ENCODE measurements around the gene MPPE1.

The MPPE1 gene

DNA sequence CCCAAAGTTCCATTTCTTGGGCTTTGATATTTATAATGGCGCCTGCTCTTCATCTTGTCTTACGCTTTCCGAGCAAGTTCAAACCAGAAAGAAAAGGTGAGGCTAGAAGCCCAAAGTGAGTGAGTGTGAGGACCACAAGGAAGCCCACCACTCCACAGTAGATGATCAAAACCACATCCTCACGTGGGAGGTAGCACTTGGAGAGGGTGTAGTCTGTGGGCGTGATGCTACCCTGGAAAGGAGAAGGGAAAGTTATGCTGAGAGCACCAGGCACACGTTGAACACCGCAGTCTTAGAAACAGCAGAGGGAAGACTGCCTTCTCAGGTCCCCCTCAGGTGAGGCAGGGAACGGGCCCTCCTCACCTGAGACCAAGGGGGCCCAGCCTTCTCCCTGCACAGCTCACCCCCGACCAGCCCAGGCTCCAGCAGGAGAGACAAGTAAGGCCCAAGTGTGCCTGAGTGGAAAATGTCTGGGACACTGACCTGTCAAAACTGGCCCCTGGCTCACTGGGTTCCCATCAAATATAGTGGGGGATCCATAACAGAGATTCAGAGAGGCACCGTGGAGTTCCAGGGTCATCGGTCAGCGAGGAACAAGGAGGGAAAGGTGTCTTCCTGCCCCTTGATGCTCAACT is 23.6 kb downstream of the MPPE1 start:
- no peak for DNase-seq

DNA sequence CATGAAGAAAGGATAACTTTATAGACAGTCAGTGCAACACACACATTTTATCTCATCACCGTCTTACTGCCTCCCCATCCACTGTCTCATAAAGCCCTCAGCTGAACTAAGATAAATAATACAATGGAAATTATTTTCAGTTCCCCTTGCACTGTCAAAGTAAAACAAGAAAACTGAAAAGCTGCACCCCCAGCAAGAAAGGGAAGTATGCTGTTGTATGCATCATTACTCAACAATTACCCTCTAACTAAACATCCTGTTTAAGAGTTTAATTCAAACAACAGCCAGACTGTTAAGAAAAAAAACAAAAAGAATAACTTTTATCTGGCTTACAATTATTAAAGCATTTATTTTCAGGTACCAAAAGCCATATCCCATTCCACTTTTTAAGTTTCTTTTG is 25.0 kb downstream of the MPPE1 start:
- no peak for DNase-seq

DNA sequence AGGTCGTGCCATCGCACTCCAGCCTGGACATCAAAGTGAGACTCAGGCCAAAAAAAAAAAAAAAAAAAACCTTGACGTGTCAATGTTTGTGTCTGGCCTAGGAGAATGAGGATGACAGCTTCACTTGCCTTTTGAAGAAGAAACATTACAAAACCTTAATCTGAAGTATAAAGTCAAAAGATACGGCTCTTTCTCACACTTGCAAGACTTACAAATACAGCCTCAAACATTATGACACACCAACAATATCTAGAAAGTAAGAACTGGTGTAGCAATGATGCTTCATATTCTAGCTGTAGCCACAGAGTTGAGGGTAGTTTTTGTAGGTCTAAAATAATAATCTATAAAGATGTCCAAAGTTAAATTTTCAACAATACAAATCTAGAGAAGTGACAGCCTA is 25.5 kb downstream of the MPPE1 start:
- no peak for DNase-seq

DNA sequence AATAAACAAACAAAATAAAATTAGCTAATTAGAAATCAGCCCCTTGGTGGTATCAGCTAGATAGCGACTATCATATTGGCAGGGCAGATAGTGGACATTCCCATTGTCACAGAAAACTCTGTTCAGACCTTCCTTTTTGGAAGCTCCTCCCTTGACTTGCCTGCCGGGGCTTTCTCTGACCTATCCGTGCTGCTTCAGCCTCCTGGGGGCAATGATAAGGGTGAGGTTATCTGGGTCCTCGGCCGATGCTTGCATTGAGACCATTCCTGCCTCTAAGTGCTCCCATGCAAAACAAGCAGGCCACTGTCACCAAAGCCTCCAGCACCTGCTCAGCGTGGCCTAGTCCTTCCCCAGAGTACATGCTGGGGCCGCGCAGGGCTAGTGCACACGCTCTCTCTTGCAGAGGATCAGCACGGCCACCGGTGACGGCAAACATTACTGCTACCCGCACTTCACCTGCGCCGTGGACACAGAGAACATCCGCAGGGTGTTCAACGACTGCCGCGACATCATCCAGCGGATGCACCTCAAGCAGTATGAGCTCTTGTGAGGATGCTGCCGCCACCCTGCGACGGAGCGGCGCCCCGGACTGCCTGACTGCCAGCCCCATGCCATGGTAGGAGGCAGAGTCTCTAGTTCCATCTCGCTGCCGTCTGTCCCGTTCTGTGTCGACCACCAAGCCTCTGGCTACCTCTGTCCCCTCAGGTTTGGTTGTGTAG is 27.4 kb downstream of the MPPE1 start:
- DNase-seq = no peak

DNA sequence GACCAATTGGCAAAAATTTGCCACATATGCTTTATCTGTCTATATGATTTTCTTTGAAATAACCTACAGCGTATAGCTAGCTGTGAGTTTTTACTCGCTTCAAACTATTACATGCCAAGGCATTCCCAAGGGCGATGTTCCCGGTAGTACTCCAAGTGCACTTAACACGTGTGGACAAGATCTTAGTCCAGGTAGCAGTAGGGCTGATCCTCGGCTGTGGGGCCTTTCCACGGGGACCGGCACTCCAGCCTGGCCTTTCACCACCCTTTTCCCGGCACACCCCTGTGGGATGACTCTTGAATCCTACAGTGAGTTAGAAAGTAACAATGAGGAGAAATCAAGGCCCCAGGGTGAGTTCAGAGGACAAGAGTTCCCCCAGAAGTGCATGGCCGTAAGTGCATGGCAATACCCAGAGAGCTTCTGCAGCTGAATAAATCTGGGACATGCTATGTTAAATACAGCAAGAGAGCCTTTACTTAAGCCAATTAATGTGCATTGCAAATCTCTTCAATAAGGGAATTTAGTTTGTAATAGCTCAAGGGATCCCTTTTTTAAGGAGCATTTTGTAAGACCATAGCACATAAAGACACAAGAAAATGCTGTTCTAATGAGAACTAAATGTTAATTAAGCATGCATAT is 30.5 kb downstream of the MPPE1 start:
- DNase-seq = no peak

DNA sequence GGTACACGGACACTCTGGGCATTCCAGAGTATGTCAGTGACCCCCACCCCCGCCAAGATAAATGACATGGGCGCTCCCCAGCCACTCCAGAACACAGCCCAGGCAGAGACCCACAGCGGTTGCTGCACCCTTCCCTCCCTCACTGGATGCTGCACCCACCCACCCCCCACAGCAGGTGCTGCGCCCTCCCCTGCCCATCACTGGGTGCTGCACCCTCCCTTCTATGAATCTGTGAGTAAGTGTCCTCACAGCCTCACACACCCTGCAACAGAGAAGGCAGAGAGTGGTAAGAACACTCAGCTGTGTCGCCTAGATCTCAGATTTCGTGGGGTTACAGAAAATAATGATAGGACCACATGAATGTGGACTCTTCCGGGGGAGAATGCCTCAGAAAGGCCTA is 33.4 kb downstream of the MPPE1 start:
- no peak for DNase-seq

DNA sequence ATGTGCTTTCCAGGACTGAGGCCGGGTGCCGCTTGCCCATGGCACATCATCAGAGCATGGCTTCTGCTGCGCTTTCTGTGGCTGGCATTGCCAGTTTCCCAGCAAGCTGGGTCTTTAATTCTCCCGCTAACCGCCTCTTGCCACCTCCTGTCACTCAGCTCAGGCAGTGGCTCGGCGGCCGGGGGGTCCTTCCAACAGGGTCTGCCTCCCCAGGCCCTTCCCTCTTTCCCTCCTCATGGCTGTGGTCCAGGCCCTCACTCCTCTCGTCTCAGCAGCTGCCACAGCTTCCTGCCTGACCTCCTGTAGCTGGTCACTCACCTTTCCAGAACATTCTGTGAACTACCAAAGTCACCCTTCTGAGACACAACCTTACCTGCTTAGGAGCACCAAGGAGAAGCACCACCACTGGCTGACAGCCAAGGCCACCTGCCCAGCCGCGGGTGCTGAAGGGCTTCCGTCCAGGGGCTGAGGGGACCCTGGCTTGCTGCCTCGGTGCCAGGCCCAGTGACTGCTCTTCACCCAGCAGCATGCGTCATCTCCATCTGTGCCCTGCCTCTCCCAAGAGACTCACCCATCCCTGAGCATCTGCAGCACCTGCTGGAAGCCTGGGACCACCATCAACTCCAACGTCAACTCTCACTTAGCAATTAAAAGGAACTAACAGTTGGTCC is 34.3 kb downstream of the MPPE1 start:
- no peak for DNase-seq

DNA sequence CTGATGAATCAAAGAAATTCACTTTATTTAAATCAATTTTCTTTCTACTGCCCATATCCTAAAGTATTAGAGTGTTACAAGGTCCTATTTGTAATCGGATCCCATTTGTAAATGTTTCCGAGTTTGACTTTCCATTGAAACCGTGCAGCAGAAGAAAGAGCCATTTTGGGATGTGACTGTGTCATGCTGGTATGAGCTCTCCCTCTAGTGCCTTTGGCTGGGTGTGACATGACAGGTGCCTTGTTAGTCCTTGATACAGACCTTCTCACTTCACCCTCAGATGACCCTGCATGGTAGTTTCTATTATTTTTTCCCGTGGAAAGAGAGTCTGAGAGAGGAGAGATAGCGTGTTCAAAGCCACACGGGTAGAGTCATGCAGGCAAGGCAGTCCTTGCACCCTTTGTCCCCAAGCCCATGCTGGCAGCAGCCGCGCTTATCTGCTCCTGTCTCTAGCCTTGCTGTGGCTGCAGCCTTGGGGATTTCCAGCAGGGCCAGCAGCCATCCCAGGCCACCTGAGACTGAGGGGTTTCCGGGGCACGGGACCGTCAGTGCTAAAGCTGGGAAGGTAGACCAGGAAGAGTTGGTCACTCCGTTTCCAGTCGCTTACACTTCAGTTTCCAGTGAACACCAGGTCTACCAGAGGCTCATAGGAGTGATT is 35.5 kb downstream of the MPPE1 start:
- no peak for DNase-seq

DNA sequence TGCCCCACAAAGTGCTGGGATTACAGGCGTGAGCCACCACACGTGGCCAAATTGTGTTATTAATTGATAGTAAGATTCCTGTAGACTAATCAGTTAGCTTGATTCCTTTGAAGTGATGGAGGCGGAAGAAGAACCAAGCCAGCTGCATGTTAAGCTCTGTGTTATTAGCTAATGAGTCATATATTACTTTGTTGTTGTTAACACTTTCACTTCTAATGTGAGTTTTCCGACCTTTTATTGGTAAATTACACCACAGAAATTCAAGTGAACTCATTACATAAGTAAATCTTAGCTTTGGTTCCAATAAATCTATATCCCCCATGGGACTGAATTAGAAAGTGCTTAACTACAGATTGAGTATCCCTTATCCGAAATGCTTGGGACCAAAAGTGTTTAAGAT is 36.6 kb downstream of the MPPE1 start:
- no peak for DNase-seq

DNA sequence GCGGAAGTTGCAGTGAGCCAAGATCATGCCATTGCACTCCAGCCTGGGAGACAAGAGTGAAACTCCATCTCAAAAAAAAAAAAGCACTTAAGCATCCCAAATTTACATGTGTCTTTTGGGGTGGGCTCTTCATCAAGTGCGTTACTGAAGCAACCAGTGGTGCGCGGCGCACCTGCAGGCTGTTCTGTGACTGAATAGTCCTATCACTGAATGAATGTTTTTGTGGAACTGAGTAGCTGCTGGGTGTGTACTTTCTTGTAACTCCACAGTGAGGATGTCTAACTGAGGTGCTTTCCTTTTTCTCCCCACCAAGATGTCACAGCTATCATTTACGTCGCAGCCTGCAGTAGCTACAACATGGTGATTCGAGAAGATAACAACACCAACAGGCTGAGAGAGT is 39.9 kb downstream of the MPPE1 start:
- no peak for DNase-seq

DNA sequence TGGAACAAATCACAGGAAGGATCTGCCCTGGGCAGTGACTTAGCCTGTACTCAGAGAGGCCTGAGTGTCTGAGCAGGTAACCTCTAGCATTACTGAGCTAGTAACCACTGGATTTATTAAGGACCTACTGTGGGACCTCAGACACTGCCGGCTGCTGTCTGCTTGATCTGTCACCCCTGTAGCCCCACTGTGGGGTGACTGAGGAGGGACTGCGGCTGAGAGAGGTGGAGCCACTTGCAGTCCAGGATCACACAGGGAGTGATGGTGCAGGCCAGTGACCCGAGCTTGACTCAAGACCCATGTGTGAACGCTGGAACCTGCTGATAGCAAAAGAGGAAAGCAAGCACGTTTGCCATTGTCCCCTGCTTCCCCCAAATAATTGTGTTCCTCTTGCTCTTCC is 41.4 kb downstream of the MPPE1 start:
- no peak for DNase-seq

DNA sequence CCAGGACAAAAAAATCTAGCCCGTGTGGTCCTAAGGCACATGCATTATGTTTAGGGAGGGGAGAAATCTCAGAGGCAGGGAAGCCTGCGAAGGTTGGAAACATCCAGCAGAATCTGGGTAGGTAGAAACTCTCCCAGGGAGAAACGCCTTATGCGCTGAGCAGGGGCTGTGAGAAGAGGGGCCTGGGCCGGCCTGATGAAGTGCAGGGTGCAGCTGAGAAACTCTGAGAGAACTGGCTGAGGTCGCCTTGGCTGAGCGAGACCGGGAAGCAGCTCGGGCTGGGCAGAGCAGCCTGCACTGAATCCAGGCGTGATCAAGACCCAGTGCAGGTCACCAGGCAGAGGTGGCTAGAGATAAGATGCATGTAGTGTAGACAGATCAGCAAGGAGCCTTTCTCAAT is 41.8 kb downstream of the MPPE1 start:
- no peak for DNase-seq

DNA sequence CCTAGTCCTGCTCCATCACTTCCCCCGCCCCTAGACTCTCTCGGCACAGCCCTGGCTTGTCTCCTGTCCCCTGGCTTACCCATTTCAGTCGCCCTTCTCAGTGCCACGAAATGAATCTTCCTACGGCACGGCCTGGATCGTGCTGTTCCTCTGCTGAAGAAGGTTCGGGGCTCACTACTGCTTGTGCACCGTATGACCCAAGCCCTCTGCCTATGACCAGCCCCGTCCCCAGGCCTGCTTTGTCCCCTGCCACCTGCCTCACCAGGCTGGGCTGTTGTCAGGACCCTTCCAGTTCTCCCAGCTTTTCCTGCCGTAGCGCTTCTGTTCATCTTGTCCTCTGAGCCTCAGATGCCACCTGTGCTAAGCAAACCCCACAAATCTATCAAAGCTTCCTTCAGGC is 43.0 kb downstream of the MPPE1 start:
- no peak for DNase-seq

DNA sequence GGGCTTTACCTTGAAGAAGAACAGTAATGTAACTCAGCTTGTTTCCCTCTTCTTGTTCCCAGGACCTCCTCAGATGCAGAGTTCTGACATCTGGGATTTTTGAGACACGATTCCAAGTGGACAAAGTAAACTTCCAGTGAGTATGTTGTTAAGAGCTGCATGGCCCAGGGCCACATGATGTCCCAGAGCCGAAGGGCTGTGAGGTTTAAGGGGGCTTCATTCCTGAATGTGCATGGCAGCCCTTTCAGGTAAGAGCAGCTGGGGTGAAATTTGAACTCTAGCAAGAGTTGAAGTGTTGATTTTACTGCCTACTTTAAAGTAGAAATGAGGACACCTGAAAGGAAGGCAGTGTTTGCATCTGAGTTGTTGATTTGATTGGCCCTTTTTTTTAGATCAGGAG is 43.6 kb downstream of the MPPE1 start:
- DNase-seq = no peak

DNA sequence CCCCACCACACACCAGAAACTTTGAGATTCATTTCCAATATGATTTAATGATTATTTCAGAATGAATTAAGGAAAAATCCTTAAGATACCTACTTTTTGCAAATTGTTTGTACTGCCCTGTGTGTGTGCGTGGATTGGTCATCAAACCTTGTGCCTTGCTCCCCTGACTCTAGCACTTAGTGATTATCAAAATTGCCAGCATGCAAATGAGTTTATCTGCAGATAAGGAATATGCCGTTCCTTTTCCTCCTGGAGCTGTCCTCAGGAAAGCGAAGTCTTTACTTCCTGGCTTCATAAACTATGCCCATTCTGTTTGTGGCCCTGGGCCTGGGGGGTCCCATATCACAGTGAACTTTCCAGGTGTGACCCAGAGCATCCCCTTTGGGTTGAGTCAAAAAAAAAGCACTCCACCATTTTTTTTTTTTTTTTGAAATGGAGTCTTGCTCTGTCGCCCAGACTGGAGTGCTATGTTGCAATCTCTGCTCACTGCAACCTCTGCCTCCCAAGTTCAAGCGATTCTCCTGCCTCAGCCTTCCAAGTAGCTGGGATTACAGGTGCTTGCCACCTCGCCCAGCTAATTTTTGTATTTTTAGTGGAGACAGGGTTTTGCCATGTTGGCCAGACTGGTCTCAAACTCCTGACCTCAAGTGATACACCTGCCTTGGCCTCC is 45.5 kb downstream of the MPPE1 start:
- no peak for DNase-seq

DNA sequence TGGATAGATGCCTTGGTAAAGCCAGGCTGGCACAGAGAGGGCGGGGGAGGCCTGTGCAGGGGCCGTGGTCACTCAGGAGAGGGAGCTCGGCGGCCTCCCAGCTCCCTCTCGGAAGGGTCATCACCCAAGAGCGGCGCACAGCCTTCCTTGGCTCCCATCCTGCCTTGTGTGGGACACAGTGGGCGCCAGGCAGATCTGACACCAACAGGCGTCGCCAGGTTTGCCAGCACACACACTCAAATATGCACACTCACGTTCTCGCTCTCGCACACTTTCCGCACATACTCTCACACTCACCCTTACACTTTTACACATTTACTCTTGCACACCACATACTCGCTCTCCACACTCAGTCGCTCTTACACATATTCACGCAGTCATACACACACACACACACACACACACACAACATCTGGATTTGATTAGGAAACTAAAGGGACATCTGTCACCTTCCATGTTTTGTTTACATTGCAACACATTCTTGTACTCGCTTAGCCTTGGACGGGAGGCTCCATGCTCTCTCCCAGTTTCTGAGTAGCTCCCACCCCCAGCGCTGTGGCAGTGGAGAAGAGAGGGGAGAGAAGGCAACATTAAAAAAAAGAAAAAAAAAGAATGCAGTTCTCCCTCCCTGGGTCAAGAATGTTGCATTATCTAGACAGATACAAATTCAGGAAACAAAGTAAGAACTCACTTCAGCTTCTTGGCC is 46.4 kb downstream of the MPPE1 start:
- no peak for DNase-seq

DNA sequence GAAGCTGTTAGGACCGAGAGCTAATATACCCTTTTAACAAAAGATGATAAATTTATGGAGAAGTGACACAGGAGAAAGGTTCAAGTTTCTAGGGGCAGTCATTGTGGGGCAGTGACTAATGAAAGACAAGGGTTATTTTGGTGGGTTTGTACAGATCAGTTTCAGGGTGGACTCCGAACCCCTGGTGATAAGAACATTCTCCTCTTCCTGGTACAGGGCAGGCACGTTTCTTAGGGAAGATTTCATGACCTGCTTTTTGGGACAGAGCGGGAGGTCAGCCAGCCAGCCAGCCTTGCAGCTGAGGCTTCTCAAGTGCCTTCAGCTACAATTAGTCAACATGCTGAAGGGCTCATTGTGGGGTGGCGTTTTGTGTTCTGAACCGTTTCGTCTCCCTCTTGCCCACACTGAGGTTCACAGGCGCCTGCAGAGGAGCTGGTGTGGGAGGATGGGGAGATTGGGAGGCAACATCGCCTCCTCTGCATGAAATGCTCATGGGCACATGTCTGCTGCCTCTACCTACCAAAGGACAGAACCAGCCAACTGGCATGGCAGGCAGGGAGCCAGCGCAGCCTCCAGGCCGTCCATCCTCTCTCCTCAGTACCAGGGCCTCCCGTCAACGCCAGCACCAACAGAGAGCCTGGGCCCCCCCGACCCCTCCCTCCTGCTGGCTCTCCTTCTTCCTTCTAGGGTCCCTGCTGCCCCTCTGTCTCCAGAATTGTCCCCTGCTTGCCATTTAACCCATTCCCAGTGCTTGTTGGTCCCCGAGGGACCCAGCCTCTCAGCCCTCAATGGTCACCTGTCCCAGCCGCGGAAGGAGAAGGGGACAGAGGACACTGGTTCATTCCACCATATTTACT is 47.3 kb downstream of the MPPE1 start:
- DNase-seq = no peak

DNA sequence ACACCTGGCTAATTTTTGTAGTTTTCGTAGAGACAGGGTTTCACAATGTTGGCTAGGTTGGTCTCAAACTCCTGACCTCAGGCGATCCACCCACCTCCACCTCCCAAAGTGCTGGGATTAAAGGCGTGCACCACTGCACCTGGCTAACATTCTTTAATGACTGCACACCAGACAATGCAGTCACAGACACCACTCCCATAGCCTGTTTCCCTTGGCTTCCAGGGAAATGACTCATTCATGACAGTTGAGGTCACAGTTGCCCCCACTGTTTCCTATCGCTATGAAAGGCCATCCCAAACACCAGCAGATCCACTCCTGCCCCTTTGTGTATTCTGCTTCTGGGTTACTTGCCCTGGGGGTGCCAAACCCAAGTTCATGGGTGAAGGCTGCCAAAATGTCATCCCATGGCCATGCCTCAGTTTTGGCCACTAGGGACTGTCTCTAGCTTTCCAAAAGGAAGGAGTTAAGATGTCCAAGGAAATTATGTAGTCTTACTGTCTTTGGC is 48.2 kb downstream of the MPPE1 start:
- no peak for DNase-seq

DNA sequence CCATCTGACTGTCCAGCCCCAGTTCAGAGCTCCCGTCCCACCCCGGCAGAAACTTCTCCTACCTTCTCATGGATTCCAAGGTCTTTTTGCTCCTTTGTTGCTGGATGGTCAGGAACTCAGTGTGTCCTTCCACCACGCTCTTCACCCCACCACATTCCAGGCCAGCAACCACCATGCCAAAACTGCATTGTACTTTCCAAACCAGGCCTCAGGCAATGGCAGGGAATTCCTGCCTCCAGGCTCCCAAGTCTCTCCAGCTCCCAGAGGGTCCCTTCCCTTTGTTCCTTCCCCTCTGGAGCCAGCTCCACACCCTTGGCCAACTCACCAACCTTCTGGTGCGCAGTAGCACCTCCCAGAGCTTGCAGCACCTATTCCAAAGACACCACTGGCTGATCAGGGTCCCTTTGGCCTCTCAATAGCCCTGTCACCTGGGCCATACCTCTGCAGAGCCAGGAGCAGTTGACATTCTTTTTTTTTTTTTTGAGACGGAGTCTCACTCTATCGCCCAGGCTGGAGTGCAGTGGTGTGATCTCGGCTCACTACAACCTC is 48.8 kb downstream of the MPPE1 start:
- DNase-seq = no peak

DNA sequence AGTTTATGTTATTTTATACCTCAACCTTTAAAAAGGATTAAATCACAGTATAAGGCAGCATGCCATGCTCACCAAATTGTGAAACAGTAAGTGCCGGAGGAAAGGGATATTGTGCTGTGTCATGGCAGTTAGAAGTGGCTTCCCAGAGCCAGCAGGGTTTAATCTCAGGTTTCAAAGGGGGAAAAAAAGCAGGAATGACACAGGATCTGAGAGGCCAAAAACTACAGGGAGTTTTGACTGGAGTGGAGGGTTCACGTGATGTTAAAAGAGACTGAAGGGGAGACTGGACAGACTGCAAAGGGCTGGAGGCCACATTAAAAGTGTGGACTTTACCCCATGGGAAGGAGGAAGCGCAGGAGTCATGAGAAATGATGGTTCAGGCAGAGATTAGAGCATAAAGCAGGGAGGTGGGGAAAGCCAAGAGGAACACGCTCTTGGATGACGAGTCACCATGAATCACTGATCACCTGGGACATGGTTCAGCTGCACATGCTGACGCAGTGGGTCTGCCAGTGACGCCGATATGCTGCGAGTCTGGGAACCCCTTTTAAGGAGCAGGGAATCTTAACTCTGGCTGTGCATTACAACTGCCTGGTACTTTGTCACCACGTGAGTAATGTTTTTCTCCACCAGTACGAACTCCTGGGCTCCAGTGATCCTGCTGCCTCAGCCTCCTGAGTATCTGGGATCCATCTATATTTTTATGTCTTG is 50.8 kb downstream of the MPPE1 start:
- peak in 2 of 14 donors; percentile 1 to 14 for DNase-seq
